Lung (tissue), 12 donors: ENCODE measurements around the gene DSTN. TPM values are rescaled to one million over a fixed set of nuclear protein-coding genes. Genes with fewer than 3 reads are reported as not detected.

ENCODE experiments used
- ATAC-seq: fragments of 200-7000 bp; cut with Tn5 transposase; one replicate; pipeline ENCODE4 v1.9.1; 2020; ENCODE audit warnings: moderate number of reproducible peaks; ENCODE audit not compliant: insufficient read depth, low FRiP score
- DNase-seq, 3 donors: peaks; one replicate each; pipeline ENCODE4 v3.0.0-alpha.2; 2013 to 2017
- H3K27ac ChIP-seq, 2 donors: one replicate each; pipeline ENCODE4 v1.5.1; 2013; ENCODE audit warnings: mild to moderate bottlenecking in 2 of 2, moderate library complexity in 2 of 2, control low read depth in 1 of 2, inconsistent platforms in 1 of 2, low read depth in 1 of 2, low read length in 1 of 2
- H3K27me3 ChIP-seq, 3 donors: one replicate each; pipeline ENCODE4 v1.5.1; 2013; ENCODE audit warnings: low read length in 2 of 3; ENCODE audit not compliant: control insufficient read depth in 3 of 3, insufficient read depth in 3 of 3
- H3K36me3 ChIP-seq, 4 donors: one replicate each; pipeline ENCODE4 v1.5.1; 2013; ENCODE audit warnings: low read length in 4 of 4, mild to moderate bottlenecking in 1 of 4, moderate library complexity in 1 of 4; ENCODE audit not compliant: control insufficient read depth in 4 of 4, insufficient read depth in 4 of 4
- H3K4me1 ChIP-seq, 5 donors: one replicate each; pipeline ENCODE4 v1.5.1; 2013; ENCODE audit warnings: low read length in 5 of 5, mild to moderate bottlenecking in 2 of 5, moderate library complexity in 1 of 5; ENCODE audit not compliant: control insufficient read depth in 5 of 5, insufficient read depth in 5 of 5
- H3K4me3 ChIP-seq: one replicate; pipeline ENCODE4 v1.5.1; 2013; ENCODE audit warnings: mild to moderate bottlenecking, control low read depth, moderate library complexity
- H3K9ac ChIP-seq, 2 donors: one replicate each; pipeline ENCODE4 v1.5.1; 2013; ENCODE audit warnings: low read length in 2 of 2, control low read depth in 1 of 2; ENCODE audit not compliant: insufficient read depth in 1 of 2
- H3K9me3 ChIP-seq, 4 donors: one replicate each; pipeline ENCODE4 v1.5.1; 2013; ENCODE audit warnings: low read length in 3 of 4, mild to moderate bottlenecking in 1 of 4, moderate library complexity in 1 of 4; ENCODE audit not compliant: control insufficient read depth in 4 of 4, insufficient read depth in 3 of 4
- CTCF ChIP-seq: IDR thresholded peaks from 2 replicates; pipeline ENCODE4 v1.5.1; 2012; ENCODE audit warnings: mild to moderate bottlenecking; ENCODE audit errors: control extremely low read depth, extremely low read depth
- WGBS, 2 donors: extraction: QIAGEN DNeasy Blood & Tissue Kit; methylation state at CpG; one replicate each; pipeline ENCODE4 v1.1.7; 2013; 5-methylcytosine and 5-hydroxymethylcytosine counted together
- polyA plus RNA-seq, 2 donors: library from polyadenylated mRNA; stranded (reverse); fragments of 200-250 nt; gene quantifications; one replicate each; pipeline ENCODE4 v1.2.1, GENCODE V29; 2013
- total RNA-seq, 2 donors: library from RNA; depleted of rRNA in 1 of 2; stranded (reverse); fragments of >200 nt in 1 of 2; gene quantifications; one replicate each; pipeline ENCODE4 v1.2.1, GENCODE V29; 2014 to 2021
- donor health status: control.
- donor health status: control.
- donor health status: Bipolar disorder and iron deficiency.
- donor health status: healthy.
- donor health status: DM: yes; HTN: yes; CAD: no.

The DSTN gene
- total and polyA plus RNA-seq, 4 donors = 313 to 532 (median 380) TPM

- no peak for TF ChIP-seq CTCF
- H3K4me3 ChIP-seq = no peak overlapping the region
- no peaks in the 10 kb centered on the region for H3K9me3 ChIP-seq
- no peaks in the 10 kb centered on the region for H3K36me3 ChIP-seq
- H3K27ac ChIP-seq = peak overlapping the region; percentile 55 to 94
- WGBS, 2 donors = 64 to 86% methylated on average over 11 of the region's 11 CpGs
- peaks cover 3 to 8% (median 8%) of the 10 kb centered on the region in 5 donors for H3K4me1 ChIP-seq
- H3K9ac ChIP-seq = peak overlapping the region in 1 of 2 donors; percentile 32
- DNase-seq (peak in 2 of 3 donors; percentile 39 to 46), ATAC-seq (peak; percentile 22)
- no peaks in the 10 kb centered on the region for H3K27me3 ChIP-seq
These were observed 12.8 kb upstream of the DSTN start for GRCh38 chr20:17556837-17557674.

- TF ChIP-seq CTCF = no peak
- DNase-seq = peak; percentile 40 to 74 (median 63)
- H3K4me1 ChIP-seq = peaks cover 3 to 8% (median 8%) of the 10 kb centered on the region in 5 donors
- peak overlapping the region; percentile 66 to 94 for H3K27ac ChIP-seq
- H3K27me3 ChIP-seq = no peaks in the 10 kb centered on the region
- H3K9ac ChIP-seq = no peak overlapping the region
- no peaks in the 10 kb centered on the region for H3K36me3 ChIP-seq
- 59 to 85% methylated on average over 3 of the region's 3 CpGs for WGBS, 2 donors
- no peak overlapping the region for H3K4me3 ChIP-seq
- H3K9me3 ChIP-seq = no peaks in the 10 kb centered on the region
- ATAC-seq = peak; percentile 32
These were observed 12.2 kb upstream of the DSTN start for GRCh38 chr20:17557675-17558006.

- Histone ChIP-seq H3K9me3 (no peaks in the 10 kb centered on the region), H3K4me3 (no peak overlapping the region), H3K27ac (peak overlapping the region; percentile 84 to 97), H3K9ac (peak overlapping the region in 1 of 2 donors; percentile 46), H3K27me3 (no peaks in the 10 kb centered on the region), H3K4me1 (peaks cover 3 to 9% (median 8%) of the 10 kb centered on the region in 5 donors), H3K36me3 (no peaks in the 10 kb centered on the region)
- no peak for TF ChIP-seq CTCF
- ATAC-seq (peak; percentile 62), DNase-seq (peak in 2 of 3 donors; percentile 54 to 67)
- WGBS, 2 donors = 29 to 61% methylated on average over 7 of the region's 7 CpGs
These were observed 11.5 kb upstream of the DSTN start for GRCh38 chr20:17558154-17558940.
